IgD-negative memory B cell (primary cell): ENCODE data around the gene KLF15. TPM values are rescaled to one million over a fixed set of nuclear protein-coding genes. Genes with fewer than 3 reads are reported as not detected.

ENCODE experiments used
- H3K27ac Mint-ChIP-seq, 3 donors: one replicate each; pipeline ENCODE4 v1.8.0; 2020 to 2022; ENCODE audit warnings: mild to moderate bottlenecking in 3 of 3, mixed read lengths in 3 of 3, moderate library complexity in 1 of 3
- H3K27me3 Mint-ChIP-seq: one replicate; pipeline ENCODE4 v1.8.0; 2021; ENCODE audit warnings: mixed read lengths
- H3K36me3 Mint-ChIP-seq: one replicate; pipeline ENCODE4 v1.8.0; 2020; ENCODE audit warnings: mild to moderate bottlenecking, mixed read lengths
- H3K4me1 Mint-ChIP-seq, 3 donors: one replicate each; pipeline ENCODE4 v1.8.0; 2020 to 2022; ENCODE audit warnings: mixed read lengths in 3 of 3, mild to moderate bottlenecking in 1 of 3
- H3K4me3 Mint-ChIP-seq, 4 donors: one replicate each; pipeline ENCODE4 v1.8.0; 2020 to 2022; ENCODE audit warnings: mild to moderate bottlenecking in 4 of 4, mixed read lengths in 4 of 4, moderate library complexity in 3 of 4
- H3K9me3 Mint-ChIP-seq, 3 donors: one replicate each; pipeline ENCODE4 v1.8.0; 2020 to 2021; ENCODE audit warnings: mixed read lengths in 3 of 3, mild to moderate bottlenecking in 1 of 3
- polyA plus RNA-seq: library from polyadenylated mRNA; unstranded; fragments of 300-500 nt; fragmentation: Illumina TruSeq; gene quantifications from one replicate; pipeline ENCODE4 v1.2.3, GENCODE V29; 2021

KLF15 gene
- polyA plus RNA-seq, 1 donor from 2014 or later, result not detected

- Mint-ChIP-seq H3K27me3 (peaks cover 4% of the 10 kb centered on the region), H3K36me3 (no peaks in the 10 kb centered on the region), H3K27ac (no peak overlapping the region), H3K4me3 (no peak overlapping the region), H3K9me3 (no peaks in the 10 kb centered on the region), H3K4me1 (peaks cover 0 to 2% (median 0%) of the 10 kb centered on the region in 3 donors)
Measured at GRCh38 chr3:126373682-126374601, 16.7 kb upstream of the KLF15 start.

GRCh38 chr3:126373146-126373613 lies 16.0 kb upstream of the KLF15 start:
- Mint-ChIP-seq H3K27ac (no peak overlapping the region), H3K27me3 (peaks cover 4% of the 10 kb centered on the region), H3K36me3 (no peaks in the 10 kb centered on the region), H3K4me3 (no peak overlapping the region), H3K4me1 (peaks cover 0 to 2% (median 0%) of the 10 kb centered on the region in 3 donors), H3K9me3 (no peaks in the 10 kb centered on the region)

- Mint-ChIP-seq H3K27me3 (peaks cover 4% of the 10 kb centered on the region), H3K4me1 (peaks cover 0 to 1% (median 0%) of the 10 kb centered on the region in 3 donors), H3K4me3 (no peak overlapping the region), H3K9me3 (no peaks in the 10 kb centered on the region), H3K27ac (no peak overlapping the region), H3K36me3 (no peaks in the 10 kb centered on the region)
Measured at GRCh38 chr3:126372413-126373145, 15.4 kb upstream of the KLF15 start.

- H3K36me3 Mint-ChIP-seq, result no peaks in the 10 kb centered on the region
- H3K27ac Mint-ChIP-seq, result peak overlapping the region in 1 of 3 donors; percentile 35
- H3K27me3 Mint-ChIP-seq, result peaks cover 6% of the 10 kb centered on the region
- H3K4me3 Mint-ChIP-seq, result no peak overlapping the region
- H3K9me3 Mint-ChIP-seq, result no peaks in the 10 kb centered on the region
- no peaks in the 10 kb centered on the region for H3K4me1 Mint-ChIP-seq
Measured at GRCh38 chr3:126371096-126371705, 14.0 kb upstream of the KLF15 start.

GRCh38 chr3:126370606-126371005 lies 13.4 kb upstream of the KLF15 start:
- Mint-ChIP-seq H3K27ac (no peak overlapping the region), H3K4me3 (no peak overlapping the region), H3K27me3 (peaks cover 6% of the 10 kb centered on the region), H3K36me3 (no peaks in the 10 kb centered on the region), H3K9me3 (no peaks in the 10 kb centered on the region), H3K4me1 (no peaks in the 10 kb centered on the region)

GRCh38 chr3:126370055-126370454 lies 12.8 kb upstream of the KLF15 start:
- Mint-ChIP-seq H3K27ac (no peak overlapping the region), H3K9me3 (no peaks in the 10 kb centered on the region), H3K4me1 (no peaks in the 10 kb centered on the region), H3K4me3 (no peak overlapping the region), H3K27me3 (peaks cover 6% of the 10 kb centered on the region), H3K36me3 (no peaks in the 10 kb centered on the region)

- H3K27me3 Mint-ChIP-seq, result peaks cover 4% of the 10 kb centered on the region
- H3K4me1 Mint-ChIP-seq, result no peaks in the 10 kb centered on the region
- H3K9me3 Mint-ChIP-seq, result no peaks in the 10 kb centered on the region
- H3K27ac Mint-ChIP-seq, result no peak overlapping the region
- H3K36me3 Mint-ChIP-seq, result no peaks in the 10 kb centered on the region
- H3K4me3 Mint-ChIP-seq, result no peak overlapping the region
Measured at GRCh38 chr3:126369490-126369889, 12.3 kb upstream of the KLF15 start.

GRCh38 chr3:126367316-126367805 lies 10.2 kb upstream of the KLF15 start:
- Mint-ChIP-seq H3K4me1 (peaks cover 0 to 4% (median 3%) of the 10 kb centered on the region in 3 donors), H3K4me3 (peak overlapping the region in 1 of 4 donors; percentile 49), H3K9me3 (no peaks in the 10 kb centered on the region), H3K27me3 (peaks cover 7% of the 10 kb centered on the region), H3K36me3 (no peaks in the 10 kb centered on the region), H3K27ac (no peak overlapping the region)

GRCh38 chr3:126365351-126366277 lies 8.4 kb upstream of the KLF15 start:
- Mint-ChIP-seq H3K4me1 (peaks cover 0 to 4% (median 3%) of the 10 kb centered on the region in 3 donors), H3K36me3 (no peaks in the 10 kb centered on the region), H3K27me3 (peaks cover 11% of the 10 kb centered on the region), H3K4me3 (no peak overlapping the region), H3K9me3 (no peaks in the 10 kb centered on the region), H3K27ac (no peak overlapping the region)

GRCh38 chr3:126364731-126365301 lies 7.6 kb upstream of the KLF15 start:
- no peaks in the 10 kb centered on the region for H3K9me3 Mint-ChIP-seq
- H3K27me3 Mint-ChIP-seq, result peaks cover 15% of the 10 kb centered on the region
- H3K4me3 Mint-ChIP-seq, result no peak overlapping the region
- H3K27ac Mint-ChIP-seq, result no peak overlapping the region
- no peaks in the 10 kb centered on the region for H3K36me3 Mint-ChIP-seq
- H3K4me1 Mint-ChIP-seq, result peaks cover 0 to 4% (median 3%) of the 10 kb centered on the region in 3 donors

GRCh38 chr3:126364130-126364695 lies 7.0 kb upstream of the KLF15 start:
- no peak overlapping the region for H3K4me3 Mint-ChIP-seq
- peaks cover 19% of the 10 kb centered on the region for H3K27me3 Mint-ChIP-seq
- peaks cover 0 to 4% (median 3%) of the 10 kb centered on the region in 3 donors for H3K4me1 Mint-ChIP-seq
- no peaks in the 10 kb centered on the region for H3K36me3 Mint-ChIP-seq
- no peak overlapping the region for H3K27ac Mint-ChIP-seq
- no peaks in the 10 kb centered on the region for H3K9me3 Mint-ChIP-seq

- H3K27ac Mint-ChIP-seq, result no peak overlapping the region
- no peak overlapping the region for H3K4me3 Mint-ChIP-seq
- no peaks in the 10 kb centered on the region for H3K9me3 Mint-ChIP-seq
- H3K4me1 Mint-ChIP-seq, result peaks cover 0 to 11% (median 5%) of the 10 kb centered on the region in 3 donors
- peaks cover 35% of the 10 kb centered on the region for H3K27me3 Mint-ChIP-seq
- H3K36me3 Mint-ChIP-seq, result no peaks in the 10 kb centered on the region
Measured at GRCh38 chr3:126361211-126361610, 4.0 kb upstream of the KLF15 start.

- no peaks in the 10 kb centered on the region for H3K9me3 Mint-ChIP-seq
- no peak overlapping the region for H3K4me3 Mint-ChIP-seq
- no peak overlapping the region for H3K27ac Mint-ChIP-seq
- no peaks in the 10 kb centered on the region for H3K36me3 Mint-ChIP-seq
- peaks cover 0 to 14% (median 6%) of the 10 kb centered on the region in 3 donors for H3K4me1 Mint-ChIP-seq
- H3K27me3 Mint-ChIP-seq, result peaks cover 36% of the 10 kb centered on the region
Measured at GRCh38 chr3:126360714-126361060, 3.5 kb upstream of the KLF15 start.
